ENCODE measurements around the gene SNX33. TPM values are rescaled to one million over a fixed set of nuclear protein-coding genes. Genes with fewer than 3 reads are reported as not detected.

The SNX33 gene
- total RNA-seq, 1 experiment from 2014 or later, result 19.8 TPM

DNA sequence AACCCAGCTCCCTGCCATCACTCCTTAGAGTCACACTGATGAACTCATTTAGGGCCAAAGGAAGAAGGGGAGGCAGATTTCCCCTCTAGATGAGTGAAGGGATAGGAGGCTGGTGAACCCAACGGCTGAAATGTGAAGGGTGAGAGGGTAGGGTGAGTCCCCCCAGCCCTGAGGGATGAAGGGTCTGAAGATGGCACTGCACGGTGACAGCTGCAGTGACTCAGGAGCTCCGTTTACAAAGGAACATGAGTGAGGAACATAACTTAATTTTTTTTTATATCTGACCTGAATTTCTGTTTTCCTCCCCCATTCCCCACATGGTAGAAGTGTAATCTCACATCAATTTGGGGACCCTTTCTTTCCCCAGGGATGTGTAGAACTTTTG, 14.0 kb downstream of the SNX33 start:
- H3K4me3 Mint-ChIP-seq, result no peak overlapping the region
- ChIA-PET CTCF (interaction anchor here (0.7 to 1.8 kb wide), 6 partner anchors 10 to 294 kb away, joined by 3 to 10 read pairs (median 5); partner anchors contain the start of genes MAN2C1 and SNX33), POLR2A (interaction anchor here (1.4 kb wide), 1 partner anchor 11 kb away, joined by 3 read pairs; no protein-coding TSS in a partner anchor)
- DNase-seq (ENCODE audit: low spot score) (no peak), ATAC-seq (no peak)
- peak overlapping the region; percentile 44; the same call in 1 of the 2 replicates for H3K27ac Mint-ChIP-seq
- H3K4me1 Mint-ChIP-seq, result no peaks in the 10 kb centered on the region
- no peak for TF ChIP-seq ELF4 (CRISPR knock-in tag; IDR thresholded peaks at IDR 0.05; ENCODE audit: low read depth)
- no peaks in the 10 kb centered on the region for H3K27me3 Mint-ChIP-seq (ENCODE audit: low read depth)
- H3K36me3 Mint-ChIP-seq, result peaks cover 10% of the 10 kb centered on the region; the same call in 1 of the 2 replicates
- no peaks in the 10 kb centered on the region for H3K9me3 Mint-ChIP-seq

DNA sequence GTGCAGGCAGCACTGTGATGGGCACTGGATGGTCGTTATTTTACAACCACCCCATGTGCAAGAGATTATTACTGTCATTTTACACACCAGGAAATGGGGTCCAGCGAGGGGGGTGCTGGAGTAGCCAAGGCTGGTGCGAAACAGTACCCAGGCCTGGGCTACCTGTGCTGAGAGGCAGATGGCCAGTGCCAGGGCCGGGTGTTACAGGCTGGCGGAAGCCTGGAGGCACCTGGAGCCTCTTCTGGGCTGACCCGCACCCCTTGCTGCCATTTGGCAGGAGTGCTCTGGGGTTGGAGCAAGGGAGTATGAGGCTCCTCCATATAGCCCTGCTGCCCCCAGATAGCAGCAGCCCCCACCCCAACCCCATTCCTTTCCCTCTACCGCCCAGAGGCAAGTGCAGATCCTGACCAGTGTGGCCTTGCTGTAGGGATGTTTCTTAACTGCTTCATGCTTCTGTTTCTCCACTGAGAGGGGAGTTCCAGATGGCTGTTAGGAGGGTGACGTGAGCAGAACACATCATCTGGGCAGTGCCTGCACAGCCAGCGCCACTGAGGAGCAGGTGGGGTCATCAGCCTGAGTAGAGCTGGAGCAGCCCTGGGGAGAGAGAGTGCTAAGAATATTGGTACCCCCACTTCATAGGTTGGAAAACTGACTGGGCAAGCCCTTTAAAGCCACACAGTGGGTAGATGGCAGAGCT, 15.3 kb downstream of the SNX33 start:
- no peaks in the 10 kb centered on the region for H3K9me3 Mint-ChIP-seq
- H3K4me3 Mint-ChIP-seq, result no peak overlapping the region
- H3K27me3 Mint-ChIP-seq (ENCODE audit: low read depth), result no peaks in the 10 kb centered on the region
- TF ChIP-seq, protein P1, sequence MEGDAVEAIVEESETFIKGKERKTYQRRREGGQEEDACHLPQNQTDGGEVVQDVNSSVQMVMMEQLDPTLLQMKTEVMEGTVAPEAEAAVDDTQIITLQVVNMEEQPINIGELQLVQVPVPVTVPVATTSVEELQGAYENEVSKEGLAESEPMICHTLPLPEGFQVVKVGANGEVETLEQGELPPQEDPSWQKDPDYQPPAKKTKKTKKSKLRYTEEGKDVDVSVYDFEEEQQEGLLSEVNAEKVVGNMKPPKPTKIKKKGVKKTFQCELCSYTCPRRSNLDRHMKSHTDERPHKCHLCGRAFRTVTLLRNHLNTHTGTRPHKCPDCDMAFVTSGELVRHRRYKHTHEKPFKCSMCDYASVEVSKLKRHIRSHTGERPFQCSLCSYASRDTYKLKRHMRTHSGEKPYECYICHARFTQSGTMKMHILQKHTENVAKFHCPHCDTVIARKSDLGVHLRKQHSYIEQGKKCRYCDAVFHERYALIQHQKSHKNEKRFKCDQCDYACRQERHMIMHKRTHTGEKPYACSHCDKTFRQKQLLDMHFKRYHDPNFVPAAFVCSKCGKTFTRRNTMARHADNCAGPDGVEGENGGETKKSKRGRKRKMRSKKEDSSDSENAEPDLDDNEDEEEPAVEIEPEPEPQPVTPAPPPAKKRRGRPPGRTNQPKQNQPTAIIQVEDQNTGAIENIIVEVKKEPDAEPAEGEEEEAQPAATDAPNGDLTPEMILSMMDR (IDR thresholded peaks at IDR 0.05), result no peak
- no peak for TF ChIP-seq CREM (CRISPR knock-in tag; IDR thresholded peaks at IDR 0.05)
- no peak for TF ChIP-seq RELA (CRISPR knock-in tag; IDR thresholded peaks at IDR 0.05; ENCODE audit: borderline replicate concordance)
- no peak for TF ChIP-seq SP1 (CRISPR knock-in tag; conservative IDR thresholded peaks at IDR 0.05)
- TF ChIP-seq EMX1 (CRISPR knock-in tag; IDR thresholded peaks at IDR 0.05), result no peak
- TF ChIP-seq NFYB (CRISPR knock-in tag; conservative IDR thresholded peaks at IDR 0.05; ENCODE audit: low read depth), result no peak
- no peak for TF ChIP-seq ZNF416 (CRISPR knock-in tag; IDR thresholded peaks at IDR 0.05)
- TF ChIP-seq, protein P2, sequence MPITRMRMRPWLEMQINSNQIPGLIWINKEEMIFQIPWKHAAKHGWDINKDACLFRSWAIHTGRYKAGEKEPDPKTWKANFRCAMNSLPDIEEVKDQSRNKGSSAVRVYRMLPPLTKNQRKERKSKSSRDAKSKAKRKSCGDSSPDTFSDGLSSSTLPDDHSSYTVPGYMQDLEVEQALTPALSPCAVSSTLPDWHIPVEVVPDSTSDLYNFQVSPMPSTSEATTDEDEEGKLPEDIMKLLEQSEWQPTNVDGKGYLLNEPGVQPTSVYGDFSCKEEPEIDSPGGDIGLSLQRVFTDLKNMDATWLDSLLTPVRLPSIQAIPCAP (CRISPR knock-in tag; IDR thresholded peaks at IDR 0.05), result no peak
- TF ChIP-seq, protein P3, sequence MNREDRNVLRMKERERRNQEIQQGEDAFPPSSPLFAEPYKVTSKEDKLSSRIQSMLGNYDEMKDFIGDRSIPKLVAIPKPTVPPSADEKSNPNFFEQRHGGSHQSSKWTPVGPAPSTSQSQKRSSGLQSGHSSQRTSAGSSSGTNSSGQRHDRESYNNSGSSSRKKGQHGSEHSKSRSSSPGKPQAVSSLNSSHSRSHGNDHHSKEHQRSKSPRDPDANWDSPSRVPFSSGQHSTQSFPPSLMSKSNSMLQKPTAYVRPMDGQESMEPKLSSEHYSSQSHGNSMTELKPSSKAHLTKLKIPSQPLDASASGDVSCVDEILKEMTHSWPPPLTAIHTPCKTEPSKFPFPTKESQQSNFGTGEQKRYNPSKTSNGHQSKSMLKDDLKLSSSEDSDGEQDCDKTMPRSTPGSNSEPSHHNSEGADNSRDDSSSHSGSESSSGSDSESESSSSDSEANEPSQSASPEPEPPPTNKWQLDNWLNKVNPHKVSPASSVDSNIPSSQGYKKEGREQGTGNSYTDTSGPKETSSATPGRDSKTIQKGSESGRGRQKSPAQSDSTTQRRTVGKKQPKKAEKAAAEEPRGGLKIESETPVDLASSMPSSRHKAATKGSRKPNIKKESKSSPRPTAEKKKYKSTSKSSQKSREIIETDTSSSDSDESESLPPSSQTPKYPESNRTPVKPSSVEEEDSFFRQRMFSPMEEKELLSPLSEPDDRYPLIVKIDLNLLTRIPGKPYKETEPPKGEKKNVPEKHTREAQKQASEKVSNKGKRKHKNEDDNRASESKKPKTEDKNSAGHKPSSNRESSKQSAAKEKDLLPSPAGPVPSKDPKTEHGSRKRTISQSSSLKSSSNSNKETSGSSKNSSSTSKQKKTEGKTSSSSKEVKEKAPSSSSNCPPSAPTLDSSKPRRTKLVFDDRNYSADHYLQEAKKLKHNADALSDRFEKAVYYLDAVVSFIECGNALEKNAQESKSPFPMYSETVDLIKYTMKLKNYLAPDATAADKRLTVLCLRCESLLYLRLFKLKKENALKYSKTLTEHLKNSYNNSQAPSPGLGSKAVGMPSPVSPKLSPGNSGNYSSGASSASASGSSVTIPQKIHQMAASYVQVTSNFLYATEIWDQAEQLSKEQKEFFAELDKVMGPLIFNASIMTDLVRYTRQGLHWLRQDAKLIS (CRISPR knock-in tag; IDR thresholded peaks at IDR 0.05; ENCODE audit: borderline replicate concordance), result no peak
- TF ChIP-seq, protein P4, sequence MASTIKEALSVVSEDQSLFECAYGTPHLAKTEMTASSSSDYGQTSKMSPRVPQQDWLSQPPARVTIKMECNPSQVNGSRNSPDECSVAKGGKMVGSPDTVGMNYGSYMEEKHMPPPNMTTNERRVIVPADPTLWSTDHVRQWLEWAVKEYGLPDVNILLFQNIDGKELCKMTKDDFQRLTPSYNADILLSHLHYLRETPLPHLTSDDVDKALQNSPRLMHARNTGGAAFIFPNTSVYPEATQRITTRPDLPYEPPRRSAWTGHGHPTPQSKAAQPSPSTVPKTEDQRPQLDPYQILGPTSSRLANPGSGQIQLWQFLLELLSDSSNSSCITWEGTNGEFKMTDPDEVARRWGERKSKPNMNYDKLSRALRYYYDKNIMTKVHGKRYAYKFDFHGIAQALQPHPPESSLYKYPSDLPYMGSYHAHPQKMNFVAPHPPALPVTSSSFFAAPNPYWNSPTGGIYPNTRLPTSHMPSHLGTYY (CRISPR knock-in tag; IDR thresholded peaks at IDR 0.05), result no peak
- TF ChIP-seq NR1H2 (CRISPR knock-in tag; IDR thresholded peaks at IDR 0.05), result no peak
- TF ChIP-seq SMAD4 (CRISPR knock-in tag; IDR thresholded peaks at IDR 0.05), result no peak
- TF ChIP-seq, protein P5, sequence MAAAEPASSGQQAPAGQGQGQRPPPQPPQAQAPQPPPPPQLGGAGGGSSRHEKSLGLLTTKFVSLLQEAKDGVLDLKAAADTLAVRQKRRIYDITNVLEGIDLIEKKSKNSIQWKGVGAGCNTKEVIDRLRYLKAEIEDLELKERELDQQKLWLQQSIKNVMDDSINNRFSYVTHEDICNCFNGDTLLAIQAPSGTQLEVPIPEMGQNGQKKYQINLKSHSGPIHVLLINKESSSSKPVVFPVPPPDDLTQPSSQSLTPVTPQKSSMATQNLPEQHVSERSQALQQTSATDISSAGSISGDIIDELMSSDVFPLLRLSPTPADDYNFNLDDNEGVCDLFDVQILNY (CRISPR knock-in tag; IDR thresholded peaks at IDR 0.05), result no peak
- TF ChIP-seq, protein P6, sequence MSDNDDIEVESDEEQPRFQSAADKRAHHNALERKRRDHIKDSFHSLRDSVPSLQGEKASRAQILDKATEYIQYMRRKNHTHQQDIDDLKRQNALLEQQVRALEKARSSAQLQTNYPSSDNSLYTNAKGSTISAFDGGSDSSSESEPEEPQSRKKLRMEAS (CRISPR knock-in tag; IDR thresholded peaks at IDR 0.05), result no peak
- no peak for TF ChIP-seq ZNF232 (CRISPR knock-in tag; IDR thresholded peaks at IDR 0.05)
- TF ChIP-seq TEAD1 (CRISPR knock-in tag; IDR thresholded peaks at IDR 0.05), result no peak
- no peak for TF ChIP-seq KAT7 (CRISPR knock-in tag; IDR thresholded peaks at IDR 0.05; ENCODE audit: borderline replicate concordance)
- TF ChIP-seq PRRX2 (CRISPR knock-in tag; IDR thresholded peaks at IDR 0.05), result no peak
- TF ChIP-seq, protein P7, sequence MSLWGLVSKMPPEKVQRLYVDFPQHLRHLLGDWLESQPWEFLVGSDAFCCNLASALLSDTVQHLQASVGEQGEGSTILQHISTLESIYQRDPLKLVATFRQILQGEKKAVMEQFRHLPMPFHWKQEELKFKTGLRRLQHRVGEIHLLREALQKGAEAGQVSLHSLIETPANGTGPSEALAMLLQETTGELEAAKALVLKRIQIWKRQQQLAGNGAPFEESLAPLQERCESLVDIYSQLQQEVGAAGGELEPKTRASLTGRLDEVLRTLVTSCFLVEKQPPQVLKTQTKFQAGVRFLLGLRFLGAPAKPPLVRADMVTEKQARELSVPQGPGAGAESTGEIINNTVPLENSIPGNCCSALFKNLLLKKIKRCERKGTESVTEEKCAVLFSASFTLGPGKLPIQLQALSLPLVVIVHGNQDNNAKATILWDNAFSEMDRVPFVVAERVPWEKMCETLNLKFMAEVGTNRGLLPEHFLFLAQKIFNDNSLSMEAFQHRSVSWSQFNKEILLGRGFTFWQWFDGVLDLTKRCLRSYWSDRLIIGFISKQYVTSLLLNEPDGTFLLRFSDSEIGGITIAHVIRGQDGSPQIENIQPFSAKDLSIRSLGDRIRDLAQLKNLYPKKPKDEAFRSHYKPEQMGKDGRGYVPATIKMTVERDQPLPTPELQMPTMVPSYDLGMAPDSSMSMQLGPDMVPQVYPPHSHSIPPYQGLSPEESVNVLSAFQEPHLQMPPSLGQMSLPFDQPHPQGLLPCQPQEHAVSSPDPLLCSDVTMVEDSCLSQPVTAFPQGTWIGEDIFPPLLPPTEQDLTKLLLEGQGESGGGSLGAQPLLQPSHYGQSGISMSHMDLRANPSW (CRISPR knock-in tag; conservative IDR thresholded peaks at IDR 0.05; ENCODE audit: low read depth), result no peak
- no peak overlapping the region for H3K27ac Mint-ChIP-seq
- DNase-seq (ENCODE audit: low spot score) (no peak), ATAC-seq (no peak)
- 0 out of 2 replicates have a peak, but pooled peaks cover 5% of the 10 kb centered on the region for H3K36me3 Mint-ChIP-seq
- ChIA-PET CTCF (interaction anchor here (1.0 kb wide), 1 partner anchor 15 kb away, joined by 3 read pairs; the partner anchor contains the start of gene SNX33), POLR2A (no interaction called here)
- no peaks in the 10 kb centered on the region for H3K4me1 Mint-ChIP-seq

Measured in WTC11 (cell line).